Left ventricle myocardium inferior (tissue), 1 donor: ENCODE results near the gene OR13C3. TPM values are rescaled to one million over a fixed set of nuclear protein-coding genes. Genes with fewer than 3 reads are reported as not detected.

Experiments used
- DNase-seq: peaks from one replicate; pipeline ENCODE4 v3.0.0-alpha.2; 2020
- H3K27ac ChIP-seq: fragments of 200-600 bp; replicated peaks from 2 replicates; pipeline ENCODE4 v1.8.0; 2021
- H3K27me3 ChIP-seq: fragments of 200-600 bp; 2 replicates; pipeline ENCODE4 v1.8.0; 2021; ENCODE audit warnings: low read depth
- H3K36me3 ChIP-seq: fragments of 200-600 bp; 2 replicates; pipeline ENCODE4 v1.8.0; 2021
- H3K4me1 ChIP-seq: fragments of 200-600 bp; 2 replicates; pipeline ENCODE4 v1.8.0; 2021
- H3K4me3 ChIP-seq: fragments of 200-600 bp; 2 replicates; pipeline ENCODE4 v1.8.0; 2021; ENCODE audit warnings: mild to moderate bottlenecking, moderate library complexity
- H3K9me3 ChIP-seq: fragments of 200-600 bp; replicated peaks from 2 replicates; pipeline ENCODE4 v1.8.0; 2021
- intact Hi-C: fragments of 100-400 bp; cut with micrococcal nuclease; formaldehyde crosslinking; loops from one replicate; pipeline ENCODE4 v1.11.0; 2022
- long read RNA-seq: library from polyadenylated mRNA; unstranded; transcript quantifications from one replicate; pipeline ENCODE4 v2.0.0, GENCODE V29; 2021
- total RNA-seq: library from RNA; stranded (reverse); fragmentation: NEBNext Ultra II Directional; extraction: Animal tissue kit (Norgen Biotek cat#: 25700); gene quantifications from one replicate; pipeline ENCODE4 v1.2.1, GENCODE V29; 2021
- TF ChIP-seq, protein P1 (sequence below): fragments of 200-600 bp; IDR thresholded peaks from 2 replicates; pipeline ENCODE4 v1.8.0; 2021; ENCODE audit warnings: antibody characterized with exemption, mild to moderate bottlenecking, borderline replicate concordance
- donor health status: DM: no; HTN: yes; CAD: no; lungs with severe emphysema.

OR13C3 gene
- not detected for total RNA-seq
- long read RNA-seq: 0 reads

- Histone ChIP-seq H3K4me1 (no peaks in the 10 kb centered on the region), H3K36me3 (no peaks in the 10 kb centered on the region), H3K27me3 (no peaks in the 10 kb centered on the region), H3K4me3 (no peak within 1 kb of the TSS), H3K9me3 (no peaks in the 10 kb centered on the region), H3K27ac (no peak within 1 kb of the TSS)
- intact Hi-C loops: no loop called here
- TF ChIP-seq, protein P1, sequence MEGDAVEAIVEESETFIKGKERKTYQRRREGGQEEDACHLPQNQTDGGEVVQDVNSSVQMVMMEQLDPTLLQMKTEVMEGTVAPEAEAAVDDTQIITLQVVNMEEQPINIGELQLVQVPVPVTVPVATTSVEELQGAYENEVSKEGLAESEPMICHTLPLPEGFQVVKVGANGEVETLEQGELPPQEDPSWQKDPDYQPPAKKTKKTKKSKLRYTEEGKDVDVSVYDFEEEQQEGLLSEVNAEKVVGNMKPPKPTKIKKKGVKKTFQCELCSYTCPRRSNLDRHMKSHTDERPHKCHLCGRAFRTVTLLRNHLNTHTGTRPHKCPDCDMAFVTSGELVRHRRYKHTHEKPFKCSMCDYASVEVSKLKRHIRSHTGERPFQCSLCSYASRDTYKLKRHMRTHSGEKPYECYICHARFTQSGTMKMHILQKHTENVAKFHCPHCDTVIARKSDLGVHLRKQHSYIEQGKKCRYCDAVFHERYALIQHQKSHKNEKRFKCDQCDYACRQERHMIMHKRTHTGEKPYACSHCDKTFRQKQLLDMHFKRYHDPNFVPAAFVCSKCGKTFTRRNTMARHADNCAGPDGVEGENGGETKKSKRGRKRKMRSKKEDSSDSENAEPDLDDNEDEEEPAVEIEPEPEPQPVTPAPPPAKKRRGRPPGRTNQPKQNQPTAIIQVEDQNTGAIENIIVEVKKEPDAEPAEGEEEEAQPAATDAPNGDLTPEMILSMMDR: no peak
- DNase-seq: no peak
These were observed at the start of gene OR13C3 for GRCh38 chr9:104536756-104537155. Gene OR13C3 (minus strand): TSS chr9:104536856. CDS start chr9:104536723, 133 bp downstream.

GRCh38 chr9:104580562-104580961 is 43.9 kb upstream of the OR13C3 start:
- H3K27me3 ChIP-seq: no peaks in the 10 kb centered on the region
- TF ChIP-seq, protein P1: no peak
- H3K9me3 ChIP-seq: no peaks in the 10 kb centered on the region
- no peak overlapping the region for H3K4me3 ChIP-seq
- no peaks in the 10 kb centered on the region for H3K36me3 ChIP-seq
- no peak overlapping the region for H3K27ac ChIP-seq
- DNase-seq: no peak
- intact Hi-C loops: no loop called here
- no peaks in the 10 kb centered on the region for H3K4me1 ChIP-seq

DNA sequence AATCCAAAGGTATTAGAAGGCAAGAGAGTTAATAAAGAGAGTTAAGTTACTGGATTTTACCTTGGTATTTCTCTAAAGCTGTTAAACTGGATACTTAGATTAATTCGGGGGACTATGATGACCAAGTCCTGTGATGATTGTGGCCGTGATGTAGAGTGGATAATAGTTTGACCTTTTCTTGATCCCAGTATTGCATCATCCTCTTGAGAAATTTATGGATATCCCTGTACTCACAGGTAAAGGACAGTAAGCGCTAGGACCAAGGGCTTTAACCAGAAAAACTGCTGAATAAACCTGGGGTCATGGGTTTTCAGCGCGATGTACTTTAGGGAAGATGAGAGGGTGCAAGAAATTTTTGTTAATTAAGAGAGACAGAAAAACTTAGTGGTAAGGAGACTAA is 40.6 kb upstream of the OR13C3 start:
- Histone ChIP-seq H3K4me3 (no peak overlapping the region), H3K9me3 (peaks cover 20% of the 10 kb centered on the region), H3K4me1 (no peaks in the 10 kb centered on the region), H3K27me3 (no peaks in the 10 kb centered on the region), H3K27ac (no peak overlapping the region), H3K36me3 (no peaks in the 10 kb centered on the region)
- DNase-seq: no peak
- intact Hi-C loops: no loop called here
- TF ChIP-seq, protein P1: no peak

DNA sequence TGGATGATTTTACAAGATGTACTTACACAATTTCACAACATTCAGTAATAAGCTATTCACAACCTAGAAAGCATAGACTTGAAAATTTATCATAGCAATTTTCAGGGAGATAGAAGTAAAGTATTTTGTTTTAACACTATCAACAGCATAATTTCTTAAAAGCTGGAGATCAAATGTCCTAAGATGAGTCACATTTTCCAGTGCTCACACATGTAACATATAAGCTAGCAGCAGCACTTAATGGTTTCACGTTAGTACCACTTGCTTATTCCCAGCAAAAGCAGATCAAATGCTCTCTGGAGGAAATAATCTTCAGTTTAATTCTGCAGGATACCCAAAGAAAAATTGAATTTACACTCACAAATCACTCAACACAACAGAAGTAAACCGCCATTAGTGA is 38.8 kb upstream of the OR13C3 start:
- TF ChIP-seq, protein P1: no peak
- Histone ChIP-seq H3K36me3 (no peaks in the 10 kb centered on the region), H3K27ac (no peak overlapping the region), H3K4me1 (no peaks in the 10 kb centered on the region), H3K4me3 (no peak overlapping the region), H3K27me3 (no peaks in the 10 kb centered on the region), H3K9me3 (peaks cover 33% of the 10 kb centered on the region)
- no peak for DNase-seq
- intact Hi-C loops: no loop called here

GRCh38 chr9:104572612-104573011 is 36.0 kb upstream of the OR13C3 start:
- H3K4me3 ChIP-seq: no peak overlapping the region
- H3K9me3 ChIP-seq: peaks cover 33% of the 10 kb centered on the region
- intact Hi-C loops: no loop called here
- no peaks in the 10 kb centered on the region for H3K4me1 ChIP-seq
- TF ChIP-seq, protein P1: no peak
- no peak overlapping the region for H3K27ac ChIP-seq
- no peak for DNase-seq
- H3K27me3 ChIP-seq: no peaks in the 10 kb centered on the region
- no peaks in the 10 kb centered on the region for H3K36me3 ChIP-seq

DNA sequence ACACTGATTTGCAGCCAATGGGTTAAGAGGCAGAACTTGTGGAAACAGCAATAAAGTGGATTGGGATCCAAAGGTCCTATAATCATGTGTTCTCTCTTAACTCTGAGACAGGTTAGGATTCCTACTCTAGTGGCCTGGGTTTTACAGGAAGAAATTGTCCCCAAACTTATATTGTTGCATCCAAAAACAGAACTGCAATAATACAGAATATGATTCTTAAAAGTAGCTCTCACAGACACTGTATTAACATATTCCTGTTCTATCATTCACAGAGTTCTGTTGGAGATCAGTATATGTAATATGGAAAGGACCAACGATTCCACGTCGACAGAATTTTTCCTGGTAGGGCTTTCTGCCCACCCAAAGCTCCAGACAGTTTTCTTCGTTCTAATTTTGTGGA is 32.2 kb upstream of the OR13C3 start, which contains the start of gene OR13C8:
Gene OR13C8 (plus strand): TSS at position 301 of the 400 bp plus-strand sequence. CDS start 0 bp downstream, at position 301.
- TF ChIP-seq, protein P1: no peak
- H3K4me3 ChIP-seq: no peak within 1 kb of the TSS
- H3K4me1 ChIP-seq: no peaks in the 10 kb centered on the region
- H3K27ac ChIP-seq: no peak within 1 kb of the TSS
- peaks cover 30% of the 10 kb centered on the region for H3K9me3 ChIP-seq
- no peaks in the 10 kb centered on the region for H3K36me3 ChIP-seq
- no peaks in the 10 kb centered on the region for H3K27me3 ChIP-seq
- no peak for DNase-seq
- intact Hi-C loops: no loop called here
